Activated naive CD8-positive, alpha-beta T cell treated with anti-CD3 and anti-CD28 coated beads for 36 hours (primary cell): ENCODE results near the gene CDYL. TPM values are rescaled to one million over a fixed set of nuclear protein-coding genes. Genes with fewer than 3 reads are reported as not detected.

ENCODE experiments used
- DNase-seq: peaks from one replicate; pipeline ENCODE4 v3.0.0; 2021
- H3K27ac Mint-ChIP-seq: one replicate; pipeline ENCODE4 v1.8.0; 2022; ENCODE audit warnings: mild to moderate bottlenecking, moderate library complexity, mixed read lengths
- H3K27me3 Mint-ChIP-seq: one replicate; pipeline ENCODE4 v1.8.0; 2022; ENCODE audit warnings: mild to moderate bottlenecking, mixed read lengths
- H3K36me3 Mint-ChIP-seq: one replicate; pipeline ENCODE4 v1.8.0; 2021; ENCODE audit warnings: mild to moderate bottlenecking, mixed read lengths
- H3K4me1 Mint-ChIP-seq: one replicate; pipeline ENCODE4 v1.8.0; 2021; ENCODE audit warnings: mixed read lengths
- H3K4me3 Mint-ChIP-seq: one replicate; pipeline ENCODE4 v1.8.0; 2022; ENCODE audit warnings: mild to moderate bottlenecking, moderate library complexity, mixed read lengths
- H3K9me3 Mint-ChIP-seq: one replicate; pipeline ENCODE4 v1.8.0; 2022; ENCODE audit warnings: mixed read lengths
- total RNA-seq, 2 experiments: library from RNA; stranded (reverse); gene quantifications; one replicate each; pipeline ENCODE4 v1.2.3, GENCODE V29; 2021

CDYL gene
- total RNA-seq, 2 experiments from 2014 or later, result 38.8 to 40.5 TPM

DNA sequence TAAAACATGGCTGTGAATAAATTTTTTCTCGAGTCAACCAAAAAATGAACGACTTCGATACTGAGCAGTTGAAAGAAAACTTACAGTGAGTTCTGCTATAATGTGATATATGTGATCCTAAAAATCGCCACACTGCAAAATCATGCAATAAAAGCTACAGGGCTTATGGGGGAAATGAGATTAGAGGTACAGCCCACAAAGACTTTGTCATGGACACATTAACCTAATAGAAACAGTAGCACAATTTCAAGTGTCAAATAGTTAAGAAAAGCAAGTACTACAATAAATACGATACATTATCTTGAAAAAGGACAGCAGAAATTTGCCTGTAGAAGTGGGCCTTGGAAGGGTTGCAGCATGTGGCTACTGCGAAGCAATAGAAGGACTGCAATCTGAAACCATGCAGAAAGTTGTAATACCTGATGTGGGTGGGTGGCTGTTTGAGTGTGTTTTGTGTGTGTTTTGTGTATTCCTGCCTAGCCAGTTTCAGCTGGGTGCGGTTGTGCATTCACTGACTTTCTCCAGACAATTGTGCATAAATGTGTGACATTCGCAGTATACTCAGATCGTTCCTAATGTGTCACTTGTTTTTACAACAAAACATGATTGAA lies 148.6 kb downstream of the CDYL start:
- Mint-ChIP-seq H3K27ac (no peak overlapping the region), H3K4me1 (peaks cover 41% of the 10 kb centered on the region), H3K36me3 (peaks cover 16% of the 10 kb centered on the region), H3K27me3 (no peaks in the 10 kb centered on the region), H3K4me3 (no peak overlapping the region), H3K9me3 (no peaks in the 10 kb centered on the region)
- DNase-seq, result no peak

DNA sequence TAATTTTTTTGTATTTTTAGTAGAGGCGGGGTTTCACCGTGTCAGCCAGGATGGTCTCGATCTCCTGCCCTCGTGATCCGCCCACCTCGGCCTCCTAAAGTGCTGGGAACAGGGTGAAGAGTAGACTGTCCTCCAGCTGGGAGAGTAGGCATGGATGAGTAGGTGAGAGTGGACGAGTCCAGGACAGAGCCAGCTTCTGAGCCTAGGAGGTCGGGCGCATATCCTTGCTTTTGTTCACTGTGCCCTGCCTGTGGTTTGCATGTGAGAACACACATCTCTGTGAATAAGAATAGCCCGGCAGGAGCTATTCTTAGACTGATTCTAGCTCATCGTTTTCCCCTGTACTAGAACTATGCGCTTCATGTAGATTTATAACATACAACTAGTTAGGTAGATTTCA lies 149.4 kb downstream of the CDYL start:
- H3K27me3 Mint-ChIP-seq, result no peaks in the 10 kb centered on the region
- peaks cover 48% of the 10 kb centered on the region for H3K4me1 Mint-ChIP-seq
- H3K36me3 Mint-ChIP-seq, result peaks cover 16% of the 10 kb centered on the region
- DNase-seq, result no peak
- no peak overlapping the region for H3K4me3 Mint-ChIP-seq
- H3K27ac Mint-ChIP-seq, result no peak overlapping the region
- H3K9me3 Mint-ChIP-seq, result no peaks in the 10 kb centered on the region

DNA sequence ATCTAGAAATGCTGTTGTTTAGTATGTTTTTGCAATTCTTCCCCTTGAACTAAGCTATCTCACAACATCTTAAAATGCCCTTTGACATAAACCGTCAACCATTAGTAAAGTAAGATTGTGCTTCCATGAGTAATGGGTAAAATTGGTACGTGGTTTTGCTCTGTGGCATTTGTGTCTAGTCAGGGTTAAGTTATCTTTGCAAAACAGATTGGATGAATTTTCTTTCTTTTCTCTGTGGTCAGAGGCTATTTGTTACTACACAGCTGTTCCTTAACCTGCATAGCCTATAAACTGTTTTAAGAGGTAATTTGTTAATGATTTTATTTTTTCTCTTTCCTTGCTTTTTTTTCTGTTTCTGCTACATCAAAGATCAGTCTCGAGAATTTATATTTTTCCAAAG lies 152.2 kb downstream of the CDYL start:
- DNase-seq, result no peak
- H3K27me3 Mint-ChIP-seq, result no peaks in the 10 kb centered on the region
- peaks cover 16% of the 10 kb centered on the region for H3K36me3 Mint-ChIP-seq
- H3K4me1 Mint-ChIP-seq, result peaks cover 50% of the 10 kb centered on the region
- no peak overlapping the region for H3K4me3 Mint-ChIP-seq
- no peak overlapping the region for H3K27ac Mint-ChIP-seq
- no peaks in the 10 kb centered on the region for H3K9me3 Mint-ChIP-seq

DNA sequence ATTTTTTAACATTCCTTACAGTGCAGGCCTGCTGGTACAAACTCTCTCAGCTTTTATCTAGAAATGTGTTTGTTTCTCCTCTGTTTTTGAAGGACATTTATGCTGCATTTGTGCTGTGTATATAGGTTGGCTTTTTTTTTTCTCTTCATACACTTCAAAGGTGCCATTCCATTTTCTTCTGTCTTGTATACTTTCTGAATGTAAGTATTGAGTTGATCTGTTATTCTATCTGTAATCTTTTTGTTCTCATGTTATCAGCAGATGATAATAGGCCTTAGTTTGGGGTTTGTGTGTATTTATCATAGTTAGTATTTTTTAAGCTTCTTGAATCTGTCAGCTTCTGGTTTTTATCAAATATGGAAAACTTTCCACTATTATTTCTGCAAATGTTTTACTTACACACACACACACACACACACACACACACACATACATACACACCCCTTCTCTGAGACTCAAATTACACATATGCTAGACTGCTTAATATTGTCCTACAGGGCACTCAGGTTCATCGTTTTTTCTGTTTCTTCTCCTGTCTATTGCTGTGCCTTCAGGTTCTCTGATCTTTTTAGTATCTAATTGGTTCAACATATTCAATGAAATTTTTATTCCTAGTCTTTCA lies 153.0 kb downstream of the CDYL start:
- Mint-ChIP-seq H3K9me3 (no peaks in the 10 kb centered on the region), H3K4me3 (no peak overlapping the region), H3K36me3 (peaks cover 15% of the 10 kb centered on the region), H3K4me1 (peaks cover 52% of the 10 kb centered on the region), H3K27ac (no peak overlapping the region), H3K27me3 (no peaks in the 10 kb centered on the region)
- DNase-seq, result no peak

DNA sequence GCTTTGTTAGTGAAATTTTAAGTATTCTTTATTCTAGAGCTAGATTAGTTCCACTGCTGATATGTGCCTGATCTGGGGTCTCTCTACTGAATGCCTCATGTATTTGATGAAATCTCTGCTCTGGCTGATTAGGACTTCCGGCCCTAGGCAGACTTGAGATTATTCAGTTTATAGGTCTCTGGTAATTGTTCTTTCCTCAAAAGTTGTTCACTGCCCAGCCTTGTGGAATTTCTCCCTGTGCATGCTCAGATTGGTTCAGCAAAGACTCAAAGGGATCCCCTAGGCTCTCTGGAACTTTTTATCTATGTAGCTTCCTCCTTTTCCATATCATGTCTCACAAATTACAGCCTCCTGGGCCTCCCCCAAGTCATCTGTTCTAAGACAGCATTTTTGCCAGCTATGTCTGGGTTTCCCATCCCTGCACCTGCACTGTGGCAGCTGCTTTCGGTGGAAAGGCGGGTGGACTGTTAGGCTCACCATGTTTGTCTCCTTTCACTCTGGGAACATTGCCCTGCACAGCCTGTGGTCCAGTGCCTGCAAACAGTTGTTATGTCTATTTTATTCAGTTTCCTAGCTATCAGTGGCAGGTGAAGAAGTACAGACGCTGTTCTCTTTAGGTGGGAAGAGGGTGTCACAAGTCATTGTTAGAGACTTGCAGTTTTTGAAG lies 154.0 kb downstream of the CDYL start:
- peaks cover 13% of the 10 kb centered on the region for H3K36me3 Mint-ChIP-seq
- H3K27ac Mint-ChIP-seq, result no peak overlapping the region
- peaks cover 50% of the 10 kb centered on the region for H3K4me1 Mint-ChIP-seq
- H3K4me3 Mint-ChIP-seq, result no peak overlapping the region
- DNase-seq, result no peak
- no peaks in the 10 kb centered on the region for H3K27me3 Mint-ChIP-seq
- H3K9me3 Mint-ChIP-seq, result no peaks in the 10 kb centered on the region

DNA sequence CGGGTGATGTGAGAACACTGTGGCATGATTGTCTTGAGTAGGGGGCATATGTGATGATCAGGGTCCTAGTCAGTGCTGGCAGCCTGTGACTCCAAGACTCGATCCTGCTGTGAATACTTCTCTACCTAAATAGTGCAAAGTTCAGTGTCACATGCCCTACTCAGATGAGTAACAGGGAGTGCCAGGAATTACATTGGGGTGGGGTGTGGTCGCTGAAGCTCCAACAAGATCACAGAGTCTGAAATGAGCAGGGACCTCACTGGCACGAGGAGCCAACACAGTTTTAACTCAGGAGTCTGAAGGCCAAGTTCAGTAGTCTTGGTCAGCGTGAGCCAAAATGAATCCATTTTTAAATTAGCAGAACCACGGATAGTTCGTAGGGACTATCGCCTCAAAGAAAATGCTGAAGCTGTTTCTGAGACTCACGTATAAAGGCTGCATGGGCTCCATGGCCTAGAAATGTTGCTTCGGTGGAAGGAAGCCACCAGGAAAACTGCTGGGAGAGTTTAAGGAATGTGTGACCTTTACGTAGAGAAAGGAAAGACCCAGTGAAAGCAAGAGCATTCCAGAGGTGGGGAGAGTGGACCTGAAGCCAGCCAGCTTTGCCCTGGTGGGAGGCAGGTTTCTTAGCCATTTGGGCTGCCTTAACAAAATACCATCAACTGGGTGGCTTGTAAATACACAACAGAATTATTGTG lies 155.5 kb downstream of the CDYL start:
- Mint-ChIP-seq H3K27me3 (no peaks in the 10 kb centered on the region), H3K36me3 (peaks cover 15% of the 10 kb centered on the region), H3K9me3 (no peaks in the 10 kb centered on the region), H3K4me3 (no peak overlapping the region), H3K27ac (no peak overlapping the region), H3K4me1 (peaks cover 59% of the 10 kb centered on the region)
- DNase-seq, result no peak

DNA sequence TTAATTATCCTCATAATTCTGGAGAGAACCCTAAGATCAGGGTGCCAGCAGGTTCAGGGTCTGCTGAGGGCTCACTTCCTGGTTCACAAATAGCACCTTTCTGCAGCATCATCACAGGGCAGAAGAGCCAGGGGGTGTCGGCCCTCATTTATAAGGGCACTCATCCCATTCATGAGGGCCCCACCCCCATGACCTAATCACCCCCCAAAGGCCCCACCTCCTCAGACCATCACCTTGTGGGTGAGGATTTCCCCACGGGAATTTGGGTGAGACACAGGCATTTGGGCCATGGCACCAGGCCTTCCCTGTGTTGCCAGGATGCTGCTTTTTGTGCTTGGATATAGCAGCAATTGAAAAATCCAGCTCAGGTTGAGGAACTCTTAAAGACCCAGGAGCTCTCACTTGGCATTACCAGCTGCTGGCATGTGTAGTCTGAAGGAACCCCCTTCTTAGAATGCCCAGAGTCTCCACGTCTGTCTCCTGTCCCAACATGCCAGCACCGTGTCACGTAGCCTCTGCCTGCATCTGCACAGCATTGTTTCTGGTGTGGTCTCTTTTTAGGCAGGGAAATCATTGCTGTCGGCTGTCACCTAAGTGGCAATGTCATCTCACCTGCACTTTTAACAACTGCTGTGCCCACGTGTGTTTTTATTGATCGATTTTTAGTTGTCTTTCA lies 156.2 kb downstream of the CDYL start:
- Mint-ChIP-seq H3K4me3 (no peak overlapping the region), H3K36me3 (peaks cover 15% of the 10 kb centered on the region), H3K9me3 (no peaks in the 10 kb centered on the region), H3K4me1 (peaks cover 62% of the 10 kb centered on the region), H3K27ac (no peak overlapping the region), H3K27me3 (no peaks in the 10 kb centered on the region)
- no peak for DNase-seq

DNA sequence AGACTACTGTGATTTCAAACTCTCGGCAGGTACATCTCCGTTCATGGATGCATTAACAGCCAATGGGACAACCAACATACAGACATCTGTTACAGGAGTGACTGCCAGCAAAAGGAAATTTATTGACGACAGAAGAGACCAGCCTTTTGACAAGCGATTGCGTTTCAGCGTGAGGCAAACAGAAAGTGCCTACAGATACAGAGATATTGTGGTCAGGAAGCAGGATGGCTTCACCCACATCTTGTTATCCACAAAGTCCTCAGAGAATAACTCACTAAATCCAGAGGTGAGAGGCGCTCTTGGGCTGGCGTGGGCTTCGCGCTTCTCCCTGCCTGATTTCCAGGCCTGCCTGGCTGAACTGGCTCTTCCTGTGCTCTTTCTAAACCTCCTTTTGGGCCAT lies 159.3 kb downstream of the CDYL start:
- peaks cover 19% of the 10 kb centered on the region for H3K36me3 Mint-ChIP-seq
- no peaks in the 10 kb centered on the region for H3K9me3 Mint-ChIP-seq
- no peak overlapping the region for H3K27ac Mint-ChIP-seq
- DNase-seq, result peak; percentile 16
- no peak overlapping the region for H3K4me3 Mint-ChIP-seq
- no peaks in the 10 kb centered on the region for H3K27me3 Mint-ChIP-seq
- peaks cover 54% of the 10 kb centered on the region for H3K4me1 Mint-ChIP-seq

DNA sequence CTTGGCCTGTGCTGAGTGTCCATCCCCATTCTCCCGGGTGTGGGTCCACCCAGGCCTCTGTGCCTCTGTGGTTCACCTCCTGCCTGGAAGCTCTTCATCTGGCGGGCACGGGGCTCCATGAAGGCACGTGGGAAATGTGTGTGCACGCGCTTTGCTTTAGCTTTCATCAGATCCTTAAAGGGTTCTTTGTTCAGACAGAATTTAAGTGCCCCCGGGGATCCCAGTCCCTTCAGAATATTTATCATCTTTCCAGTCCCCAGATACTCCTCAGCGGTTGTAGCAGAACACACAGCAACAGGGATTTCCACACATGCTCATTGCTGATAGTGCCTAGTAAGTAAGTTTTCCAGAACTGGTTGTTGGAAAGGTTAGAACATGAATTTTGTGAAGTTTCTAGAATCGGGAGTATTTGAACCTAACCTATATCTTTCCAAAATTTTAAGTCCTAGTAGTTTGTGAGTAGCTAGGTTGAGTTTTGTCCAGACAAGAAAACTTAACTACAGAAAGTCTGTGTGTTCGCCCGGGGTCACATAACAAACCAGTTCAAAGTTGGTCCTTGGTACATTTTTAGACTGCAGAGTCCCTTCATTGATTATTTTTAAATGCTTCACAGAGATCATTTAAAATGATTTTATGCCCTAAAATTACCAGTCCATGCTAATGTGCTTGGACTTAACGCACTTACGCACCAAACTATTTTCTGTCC lies 159.9 kb downstream of the CDYL start:
- H3K27ac Mint-ChIP-seq, result no peak overlapping the region
- H3K27me3 Mint-ChIP-seq, result no peaks in the 10 kb centered on the region
- DNase-seq, result no peak
- peaks cover 17% of the 10 kb centered on the region for H3K36me3 Mint-ChIP-seq
- H3K4me3 Mint-ChIP-seq, result no peak overlapping the region
- H3K9me3 Mint-ChIP-seq, result no peaks in the 10 kb centered on the region
- peaks cover 59% of the 10 kb centered on the region for H3K4me1 Mint-ChIP-seq

DNA sequence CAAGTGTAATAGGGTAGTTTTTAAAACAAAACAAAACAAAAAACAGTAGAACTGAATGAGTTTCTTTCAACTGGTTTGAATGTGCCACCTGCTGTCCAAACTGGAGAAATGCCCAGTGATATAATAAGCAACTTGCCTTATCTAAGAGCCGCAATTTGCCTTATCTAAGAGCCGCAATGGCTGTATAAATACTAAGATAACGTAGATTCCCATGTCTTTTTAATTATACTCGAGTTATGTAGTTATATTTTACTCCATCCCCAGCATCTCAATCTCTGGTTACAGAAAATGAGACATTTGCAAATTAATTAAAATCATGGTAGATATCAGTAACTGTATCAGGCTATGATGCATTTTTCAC lies 160.5 kb downstream of the CDYL start:
- no peaks in the 10 kb centered on the region for H3K27me3 Mint-ChIP-seq
- no peak overlapping the region for H3K4me3 Mint-ChIP-seq
- no peaks in the 10 kb centered on the region for H3K9me3 Mint-ChIP-seq
- H3K36me3 Mint-ChIP-seq, result peaks cover 12% of the 10 kb centered on the region
- no peak for DNase-seq
- no peak overlapping the region for H3K27ac Mint-ChIP-seq
- H3K4me1 Mint-ChIP-seq, result peaks cover 56% of the 10 kb centered on the region

DNA sequence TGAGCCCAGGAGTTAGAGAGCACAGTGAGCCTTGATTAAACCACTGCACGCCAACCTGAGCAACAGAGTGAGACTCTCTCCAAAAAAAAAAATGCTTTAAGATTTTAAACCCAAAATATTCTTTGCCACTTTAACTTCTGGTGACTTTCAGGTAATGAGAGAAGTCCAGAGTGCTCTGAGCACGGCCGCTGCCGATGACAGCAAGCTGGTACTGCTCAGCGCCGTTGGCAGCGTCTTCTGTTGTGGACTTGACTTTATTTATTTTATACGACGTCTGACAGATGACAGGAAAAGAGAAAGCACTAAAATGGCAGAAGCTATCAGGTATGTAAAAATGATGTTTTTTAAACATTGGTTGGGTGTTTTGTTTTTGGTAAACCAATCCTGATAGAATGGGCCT lies 161.2 kb downstream of the CDYL start:
- peaks cover 63% of the 10 kb centered on the region for H3K4me1 Mint-ChIP-seq
- no peak overlapping the region for H3K27ac Mint-ChIP-seq
- H3K4me3 Mint-ChIP-seq, result no peak overlapping the region
- H3K36me3 Mint-ChIP-seq, result peaks cover 12% of the 10 kb centered on the region
- no peaks in the 10 kb centered on the region for H3K9me3 Mint-ChIP-seq
- DNase-seq, result no peak
- no peaks in the 10 kb centered on the region for H3K27me3 Mint-ChIP-seq

DNA sequence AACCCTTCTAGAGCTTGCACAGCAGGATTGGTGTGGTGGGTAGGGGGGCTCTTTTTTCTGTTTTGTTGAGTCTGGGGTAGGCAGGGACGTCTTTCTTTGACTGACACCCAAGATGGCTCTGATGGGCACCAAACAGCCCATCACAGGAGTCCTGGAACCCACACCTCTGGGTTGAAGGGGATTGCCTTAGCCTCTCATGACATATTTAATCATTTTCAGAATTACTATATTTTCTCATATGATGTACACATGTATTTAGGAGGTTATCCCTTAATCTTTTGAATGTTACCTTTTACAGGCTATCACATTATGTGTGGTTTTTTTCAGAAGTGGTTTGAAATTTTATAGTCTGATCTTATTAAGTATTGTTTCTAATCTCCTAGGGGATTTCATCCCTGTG lies 163.0 kb downstream of the CDYL start:
- Mint-ChIP-seq H3K4me1 (peaks cover 56% of the 10 kb centered on the region), H3K36me3 (peaks cover 16% of the 10 kb centered on the region), H3K27me3 (no peaks in the 10 kb centered on the region), H3K4me3 (no peak overlapping the region), H3K27ac (no peak overlapping the region), H3K9me3 (no peaks in the 10 kb centered on the region)
- no peak for DNase-seq

DNA sequence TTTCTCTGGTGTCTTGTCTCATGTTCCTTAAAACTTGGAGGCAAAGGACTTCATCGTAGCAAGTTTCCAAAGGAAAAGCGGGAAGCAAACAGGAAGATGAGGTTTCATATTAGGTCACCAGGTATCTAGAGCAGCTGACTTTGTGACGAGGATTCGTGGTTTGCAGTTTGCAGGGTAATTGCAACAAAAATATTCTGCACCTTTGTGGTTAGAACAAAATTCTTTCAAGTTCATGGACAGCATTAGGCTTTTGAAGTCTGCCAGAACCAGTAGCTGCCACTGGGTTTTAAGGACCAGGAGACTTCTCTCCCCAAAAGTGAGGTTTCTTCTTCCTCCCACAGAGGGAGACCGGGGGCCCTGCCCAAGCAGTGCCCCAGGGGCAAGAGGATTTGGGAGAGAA lies 164.2 kb downstream of the CDYL start:
- Mint-ChIP-seq H3K4me3 (no peak overlapping the region), H3K27me3 (no peaks in the 10 kb centered on the region), H3K9me3 (no peaks in the 10 kb centered on the region), H3K27ac (no peak overlapping the region), H3K4me1 (peaks cover 46% of the 10 kb centered on the region), H3K36me3 (peaks cover 11% of the 10 kb centered on the region)
- no peak for DNase-seq

DNA sequence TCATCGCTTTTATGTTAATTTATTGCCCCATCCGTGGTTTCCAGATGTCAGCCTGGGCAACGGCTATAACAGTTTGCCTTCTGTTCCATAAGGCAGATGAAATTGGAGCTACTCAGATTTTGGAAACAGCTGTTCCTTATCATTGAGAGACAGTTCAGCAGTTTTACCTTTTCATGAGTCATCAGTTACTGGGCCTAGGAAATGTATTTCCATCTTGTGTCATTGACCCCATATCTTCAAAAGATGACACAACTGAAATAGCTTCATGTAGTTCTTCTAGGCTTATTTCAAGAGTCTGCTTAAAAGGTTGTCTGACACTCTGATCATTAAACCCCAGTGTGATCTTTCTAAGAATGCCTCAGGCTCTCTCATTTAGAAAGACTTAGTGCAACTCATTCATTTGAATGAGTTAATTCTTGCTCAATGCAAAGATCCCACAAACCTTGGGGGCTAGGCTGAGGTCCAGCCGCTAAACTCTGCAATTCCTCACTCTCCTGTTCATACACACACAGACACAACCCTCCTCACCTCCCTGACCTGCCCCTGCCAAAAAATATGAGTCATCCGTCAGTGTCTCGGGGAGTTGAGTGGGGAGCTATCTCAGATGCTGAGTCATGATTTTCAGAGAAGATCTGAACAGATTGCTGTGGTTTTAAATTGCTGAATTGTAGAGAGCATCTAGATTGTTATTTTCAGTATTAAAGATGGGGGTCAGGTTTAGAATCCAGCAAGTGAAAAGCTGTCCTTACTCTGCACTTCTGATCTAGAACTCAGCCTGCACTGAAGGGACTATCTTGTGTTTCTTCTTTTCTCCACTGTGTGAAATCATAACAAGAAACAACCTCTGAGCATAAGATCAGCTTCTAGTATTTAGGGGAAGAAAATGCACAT lies 165.8 kb downstream of the CDYL start:
- no peak overlapping the region for H3K4me3 Mint-ChIP-seq

More for the DNA sequence above, 165.8 kb downstream of the CDYL start:
- H3K27ac Mint-ChIP-seq, result no peak overlapping the region
- H3K27me3 Mint-ChIP-seq, result no peaks in the 10 kb centered on the region
- no peaks in the 10 kb centered on the region for H3K9me3 Mint-ChIP-seq
- DNase-seq, result peak; percentile 26
- H3K36me3 Mint-ChIP-seq, result peaks cover 11% of the 10 kb centered on the region
- peaks cover 36% of the 10 kb centered on the region for H3K4me1 Mint-ChIP-seq
